Stimulated activated CD8-positive, alpha-beta memory T cell treated with anti-CD3 and anti-CD28 coated beads, Interleukin-7, amount 100 ng/mL, for 24 hours (primary cell): ENCODE measurements around the gene DNAJC18.
"Not testable (repeated sequence)": the region's sequence is repeated elsewhere in the genome, so short reads cannot be mapped to it uniquely, and the experiment has no call there.

Experiments used
- DNase-seq: peaks from one replicate; pipeline ENCODE4 v3.0.0-alpha.2; 2020; ENCODE audit warnings: low read depth

DNAJC18 gene

GRCh38 chr5:139386956-139387355 is 52.4 kb downstream of the DNAJC18 start:
- DNase-seq: not testable (repeated sequence)

GRCh38 chr5:139386050-139386438 is 53.3 kb downstream of the DNAJC18 start:
- no peak for DNase-seq

GRCh38 chr5:139385061-139386049 is 54.0 kb downstream of the DNAJC18 start:
- DNase-seq: no peak

DNA sequence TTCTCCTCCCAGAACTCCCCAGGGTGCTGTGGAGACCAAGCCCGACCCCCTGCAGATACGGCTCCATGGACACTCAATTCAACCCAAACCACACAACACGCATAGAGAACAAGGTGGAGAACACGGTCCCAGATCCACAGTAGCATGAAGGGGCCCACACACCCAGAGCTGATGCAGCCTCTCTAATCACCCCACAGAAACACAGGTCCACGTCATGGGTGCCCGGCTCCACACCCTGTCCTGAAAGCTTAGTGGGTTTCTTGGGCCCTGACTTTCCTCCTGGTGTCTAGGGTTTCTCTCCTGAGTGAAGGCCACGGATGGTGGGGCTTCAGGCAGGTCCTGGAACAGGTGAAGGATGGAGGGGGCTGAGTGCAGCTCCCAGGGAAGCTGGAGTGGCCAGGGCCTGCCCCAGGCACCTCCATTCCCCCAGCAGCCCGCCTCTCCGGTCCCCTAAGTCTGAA is 54.7 kb downstream of the DNAJC18 start:
- no peak for DNase-seq

DNA sequence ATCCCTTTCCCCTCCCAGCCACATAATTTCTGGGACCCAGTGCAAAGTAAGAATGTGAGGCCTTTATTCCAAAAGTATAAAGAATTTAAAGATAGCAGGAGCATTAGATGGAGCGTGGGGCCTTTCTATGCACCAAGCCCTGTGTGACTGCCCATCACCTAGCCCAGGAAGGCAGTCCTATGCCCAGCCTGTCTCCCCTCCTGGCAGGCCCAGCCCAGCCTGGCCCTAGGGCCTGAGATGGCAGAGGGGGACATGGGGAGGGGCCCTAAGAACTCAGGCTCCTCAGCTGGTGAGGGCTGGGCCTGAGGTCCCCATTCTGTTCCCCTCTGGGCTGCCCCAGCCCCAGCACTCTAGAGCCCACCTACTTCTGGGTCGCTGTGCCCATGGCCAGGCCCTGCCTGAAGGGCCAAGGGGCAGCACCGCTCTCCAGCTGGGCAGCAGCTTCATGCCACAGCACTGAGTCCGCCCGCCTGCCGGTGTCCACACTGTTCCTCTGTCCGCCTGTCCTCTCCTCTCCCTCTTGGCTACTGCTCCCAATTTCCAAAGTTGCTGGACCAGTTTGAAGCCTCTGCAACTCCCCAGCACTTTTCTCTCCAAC is 55.2 kb downstream of the DNAJC18 start:
- DNase-seq: no peak

GRCh38 chr5:139383275-139383992 is 55.9 kb downstream of the DNAJC18 start, which contains the start of gene SLC23A1:
Gene SLC23A1 (minus strand): TSS chr5:139383297. CDS start chr5:139383253, 44 bp downstream.
- DNase-seq: no peak

- DNase-seq: no peak
Observed at GRCh38 chr5:139382807-139383206, 56.5 kb downstream of the DNAJC18 start.

DNA sequence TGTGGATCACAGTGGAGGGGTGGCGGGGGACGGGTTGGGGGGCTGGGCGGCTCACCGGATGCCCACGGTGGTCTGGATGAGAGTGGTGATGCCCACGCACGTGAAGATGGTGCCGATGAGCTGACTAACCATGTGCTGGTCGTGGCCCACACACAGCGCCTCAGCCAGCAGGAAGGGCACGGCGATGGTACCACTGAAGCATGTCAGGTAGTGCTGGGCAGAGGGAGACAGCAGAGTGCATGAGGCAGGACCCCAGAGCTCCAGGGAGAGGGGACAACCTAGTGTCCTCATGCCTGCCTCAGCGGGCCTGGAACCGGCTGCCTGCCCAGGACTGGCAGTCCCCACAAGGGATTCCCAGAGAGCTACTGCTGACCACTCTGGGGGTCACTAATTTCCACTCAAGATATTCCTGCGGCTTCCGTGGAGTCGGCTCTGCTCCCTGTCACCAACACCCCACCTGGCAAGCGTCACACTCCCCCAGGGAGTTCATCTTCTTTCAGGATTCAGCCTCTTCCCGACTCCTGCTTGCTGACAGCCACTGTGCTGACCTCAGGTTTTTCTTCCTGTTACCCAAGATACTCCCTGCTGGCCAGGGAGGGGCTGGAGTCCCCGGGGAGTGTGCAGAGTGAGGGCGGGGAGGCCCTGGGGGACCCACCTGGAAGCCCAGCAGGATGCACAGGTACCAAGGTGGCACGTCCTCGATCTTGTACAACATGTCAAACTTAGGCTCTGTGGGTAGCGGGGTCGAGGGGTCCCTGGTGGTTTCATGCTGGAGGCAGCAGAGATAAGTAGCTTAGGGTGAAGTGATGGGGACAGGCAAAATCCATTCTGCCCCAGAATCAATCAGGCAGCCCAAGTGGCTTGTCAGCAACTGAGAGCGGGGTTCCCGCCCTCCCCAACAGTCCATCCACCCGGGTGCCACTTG is 57.2 kb downstream of the DNAJC18 start:
- no peak for DNase-seq

DNA sequence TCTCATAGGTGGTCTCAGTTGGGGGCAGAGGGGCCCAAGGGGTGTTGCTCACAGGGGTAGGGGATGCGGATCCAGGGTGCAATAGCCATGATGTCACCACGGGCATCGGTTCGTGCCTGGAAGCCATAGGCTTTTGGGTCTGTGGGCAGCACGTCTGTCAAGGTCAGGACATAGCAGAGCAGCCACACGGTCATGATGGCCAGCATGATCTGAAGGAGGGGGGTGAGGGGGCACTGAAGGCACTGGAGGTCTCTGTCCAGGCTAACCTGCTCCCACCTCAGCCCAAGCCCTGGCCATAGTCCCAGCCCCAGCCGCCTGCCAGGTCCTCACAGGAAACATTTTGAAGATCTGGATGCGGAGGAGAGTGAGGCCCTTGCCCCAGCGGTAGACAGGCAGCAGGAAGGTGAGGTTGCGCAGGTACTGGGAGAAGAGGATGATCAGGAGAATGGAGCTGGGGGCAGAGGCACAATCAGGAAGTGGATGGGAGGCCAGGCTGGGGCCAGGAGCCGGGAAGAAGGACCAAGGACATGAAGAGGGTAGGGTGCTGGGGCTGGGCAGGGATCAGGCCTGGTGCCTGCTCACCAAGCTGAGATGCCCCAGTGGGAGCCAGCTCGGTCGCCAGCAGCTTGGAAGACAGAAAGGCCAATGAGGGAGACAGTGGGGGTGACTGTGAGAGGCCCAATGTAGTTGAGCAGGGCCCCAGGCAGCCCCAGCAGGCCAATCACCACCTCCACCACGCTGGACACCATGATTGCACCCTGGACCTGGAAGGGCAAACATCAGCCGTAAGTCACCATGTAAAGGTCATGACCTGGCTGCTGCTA is 59.5 kb downstream of the DNAJC18 start:
- DNase-seq: no peak

DNA sequence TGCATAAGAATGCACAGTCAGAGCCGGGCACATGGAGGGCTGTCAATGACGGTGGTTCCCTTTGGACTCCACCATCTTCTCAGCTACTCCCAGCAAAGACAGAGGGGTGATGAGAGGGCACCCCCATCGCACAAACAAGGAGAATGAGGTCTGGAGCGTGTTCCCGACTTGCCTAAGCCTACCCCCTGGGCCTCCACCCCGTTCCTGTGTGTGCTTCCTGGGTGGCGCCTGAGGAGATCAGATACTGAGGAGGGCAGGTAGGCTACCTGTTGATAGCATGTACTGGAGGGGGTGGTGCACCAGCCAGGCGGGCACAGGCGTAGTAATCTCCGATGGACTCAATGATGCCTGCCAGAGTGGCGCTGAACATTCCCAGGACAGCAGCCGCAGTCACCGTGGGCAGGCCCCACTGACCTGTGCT is 60.4 kb downstream of the DNAJC18 start:
- no peak for DNase-seq

DNA sequence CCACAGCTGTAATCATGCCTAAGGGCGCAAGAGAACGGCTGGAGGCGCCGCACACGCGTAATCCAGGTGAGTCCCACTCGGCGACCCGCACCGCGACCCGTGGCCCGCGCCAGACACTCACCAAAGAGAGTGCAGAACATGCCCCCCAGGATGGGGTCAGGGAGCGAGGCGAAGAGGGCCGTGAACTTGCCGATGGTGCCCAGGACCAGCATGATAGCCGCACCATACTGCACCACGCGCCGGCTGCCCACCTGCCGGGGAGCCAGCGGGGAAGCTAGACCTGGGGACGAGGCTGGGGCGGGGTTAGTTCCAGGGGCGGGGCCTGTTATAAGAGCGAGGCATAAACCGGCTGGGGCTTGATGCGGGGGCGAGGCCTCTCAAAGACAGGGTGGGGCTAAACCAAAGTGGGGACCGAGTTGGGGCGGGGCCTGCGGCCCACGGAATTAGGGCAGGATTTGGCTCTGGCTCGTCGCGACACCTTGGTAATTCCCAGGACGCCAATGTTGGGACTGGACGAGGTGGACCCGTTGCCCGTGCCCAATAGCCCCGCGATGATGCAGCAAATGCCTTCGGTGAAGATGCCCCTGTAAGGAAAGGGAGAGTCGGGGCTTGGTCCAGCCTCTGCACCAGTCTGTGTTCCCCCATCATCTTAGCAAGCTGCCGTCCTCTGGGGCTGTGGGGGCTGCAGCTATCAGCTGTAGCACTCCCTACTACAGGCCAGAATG is 61.1 kb downstream of the DNAJC18 start:
- DNase-seq: no peak

- no peak for DNase-seq
Observed at GRCh38 chr5:139377226-139377625, 62.1 kb downstream of the DNAJC18 start.

DNA sequence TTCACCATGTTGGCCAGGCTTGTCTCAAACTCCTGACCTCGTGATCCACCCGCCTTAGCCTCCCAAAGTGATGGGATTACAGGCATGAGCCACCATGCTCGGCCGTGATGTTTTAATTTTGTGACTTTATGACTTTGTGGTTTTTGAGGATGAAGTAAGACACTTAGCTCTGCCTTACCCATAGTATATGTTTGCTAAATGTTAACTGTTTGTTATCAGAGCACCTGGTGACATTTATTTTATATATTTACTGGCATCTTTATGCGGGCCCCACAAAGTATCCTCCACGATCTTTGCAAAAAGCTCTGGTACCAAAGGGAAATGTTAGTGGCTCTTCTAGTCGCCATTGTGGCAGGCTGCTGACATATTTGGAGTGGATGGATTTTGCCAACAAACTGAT is 63.0 kb downstream of the DNAJC18 start:
- DNase-seq: no peak

DNA sequence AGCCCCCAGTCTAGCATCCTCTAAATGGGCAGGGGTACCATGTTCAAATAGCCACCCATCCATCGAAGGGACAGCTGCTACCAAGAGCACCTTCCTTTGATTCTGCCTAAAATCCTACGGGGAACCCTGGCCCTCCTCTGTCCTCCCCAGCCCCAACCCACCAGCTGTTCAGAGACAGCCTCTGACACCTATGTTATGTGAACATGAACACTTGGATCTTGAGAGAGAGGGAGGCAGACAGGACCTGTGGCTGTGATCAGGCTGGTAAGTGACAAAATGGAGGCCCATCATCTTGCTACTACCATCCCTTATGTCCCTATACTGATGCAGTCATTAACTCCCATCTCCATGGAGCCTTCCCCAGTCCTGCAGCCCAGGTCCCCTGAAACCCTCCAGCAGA is 64.4 kb downstream of the DNAJC18 start:
- no peak for DNase-seq

- DNase-seq: no peak
Observed at GRCh38 chr5:139371482-139372435, 67.6 kb downstream of the DNAJC18 start.

DNA sequence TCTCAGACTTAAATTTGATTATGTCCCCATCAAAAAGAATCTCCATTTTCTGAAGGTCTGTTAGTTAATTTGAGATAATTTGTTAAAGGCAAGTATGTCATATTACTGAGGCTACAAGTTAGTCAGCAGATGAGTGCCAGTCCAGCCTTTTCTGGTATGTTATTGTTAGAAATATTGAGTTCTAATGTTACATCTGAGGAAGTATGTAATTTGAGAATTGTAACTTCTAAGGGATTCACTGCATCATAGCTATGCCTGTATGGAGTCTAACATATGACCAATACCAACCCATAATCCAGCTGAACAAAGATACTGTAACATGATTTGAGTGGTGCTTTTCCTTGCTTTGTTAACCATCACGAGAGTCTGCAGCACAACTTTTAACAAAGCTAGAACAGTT is 70.1 kb downstream of the DNAJC18 start:
- DNase-seq: no peak

GRCh38 chr5:139368613-139369012 is 70.7 kb downstream of the DNAJC18 start:
- DNase-seq: no peak

- no peak for DNase-seq
Observed at GRCh38 chr5:139364466-139364865, 74.9 kb downstream of the DNAJC18 start.

GRCh38 chr5:139363937-139364336 is 75.4 kb downstream of the DNAJC18 start:
- DNase-seq: no peak
